SU-DHL-6 (cell line): ENCODE data around the gene SPSB1.

ENCODE experiments used
- H2AFZ ChIP-seq: fragments of 200-600 bp; sonication (generic); 2 replicates; pipeline ENCODE4 v1.6.1; 2014; ENCODE audit warnings: low read depth, mild to moderate bottlenecking, moderate library complexity, mixed read lengths, antibody characterized with exemption, low read length; ENCODE audit not compliant: severe bottlenecking
- H3F3A ChIP-seq: fragments of 200-600 bp; shearing (Covaris generic); 2 replicates; pipeline ENCODE4 v1.6.0; 2016; ENCODE audit warnings: antibody characterized with exemption, mild to moderate bottlenecking; ENCODE audit not compliant: insufficient read depth
- H3K27ac ChIP-seq: fragments of 200-600 bp; sonication (generic); 2 replicates; pipeline ENCODE4 v1.5.1; 2016; ENCODE audit warnings: low read depth, mild to moderate bottlenecking, low read length, moderate library complexity, mixed read lengths
- H3K27me3 ChIP-seq: fragments of 200-600 bp; sonication (generic), shearing (Covaris generic); 2 replicates; pipeline ENCODE4 v1.6.0; 2014; ENCODE audit warnings: mild to moderate bottlenecking, low read length
- H3K36me3 ChIP-seq: fragments of 200-600 bp; sonication (generic); 2 replicates; pipeline ENCODE4 v1.6.1; 2014; ENCODE audit warnings: mild to moderate bottlenecking, low read length, mixed read lengths
- H3K4me2 ChIP-seq: fragments of 300-600, 200-600 bp; shearing (Covaris generic), sonication (generic); 2 replicates; pipeline ENCODE4 v1.6.0; 2014; ENCODE audit warnings: low read length, low read depth, mild to moderate bottlenecking; ENCODE audit not compliant: poor library complexity, severe bottlenecking
- H3K4me3 ChIP-seq: fragments of 200-600 bp; sonication (generic); 2 replicates; pipeline ENCODE4 v1.5.1; 2014; ENCODE audit warnings: antibody characterized with exemption, low read length, mild to moderate bottlenecking, mixed read lengths; ENCODE audit not compliant: insufficient read depth, poor library complexity, severe bottlenecking
- H3K79me2 ChIP-seq: fragments of 200-600 bp; sonication (generic); 2 replicates; pipeline ENCODE4 v1.6.1; 2014; ENCODE audit warnings: mild to moderate bottlenecking, low read length, moderate library complexity; ENCODE audit not compliant: insufficient read depth
- H3K9ac ChIP-seq: fragments of 200-600 bp; sonication (generic); 2 replicates; pipeline ENCODE4 v1.7.0; 2014; ENCODE audit warnings: mild to moderate bottlenecking, low read length
- H3K9me2 ChIP-seq: fragments of 200-600 bp; sonication (generic); replicated peaks from 2 replicates; pipeline ENCODE4 v1.6.1; 2014; ENCODE audit warnings: low read length; ENCODE audit not compliant: insufficient read depth
- H3K9me3 ChIP-seq: fragments of 200-600 bp; sonication (generic); 2 replicates; pipeline ENCODE4 v1.6.1; 2014; ENCODE audit warnings: low read length, mixed read lengths; ENCODE audit not compliant: insufficient read depth
- H4K20me1 ChIP-seq: fragments of 200-600 bp; sonication (generic); 2 replicates; pipeline ENCODE4 v1.6.1; 2014; ENCODE audit warnings: low read depth, mild to moderate bottlenecking, antibody characterized with exemption, low read length, moderate library complexity, mixed read lengths
- EZH2phosphoT487 ChIP-seq: fragments of 200-600 bp; sonication (generic), shearing (Covaris generic); conservative IDR thresholded peaks from 2 replicates; pipeline ENCODE4 v1.6.1; 2018; ENCODE audit warnings: mild to moderate bottlenecking, antibody characterized with exemption, low read length, moderate library complexity, mixed read lengths
- TF ChIP-seq, protein P1 (sequence below): fragments of 200-600 bp; sonication (generic); IDR thresholded peaks from one replicate; pipeline ENCODE4 v1.5.1; 2017; ENCODE audit warnings: antibody characterized with exemption, mild to moderate bottlenecking, low read length, moderate library complexity; ENCODE audit not compliant: insufficient read depth, poor library complexity, severe bottlenecking

SPSB1 gene

GRCh38 chr1:9312168-9312720 lies 19.6 kb downstream of the SPSB1 start:
- Histone ChIP-seq H4K20me1 (no peaks in the 10 kb centered on the region), H3K9me3 (no peaks in the 10 kb centered on the region), H3K27me3 (no peaks in the 10 kb centered on the region), H3F3A (no peaks in the 10 kb centered on the region), H3K4me3 (no peak overlapping the region), H2AFZ (no peak overlapping the region), H3K9me2 (no peaks in the 10 kb centered on the region), H3K27ac (no peak overlapping the region), H3K79me2 (no peaks in the 10 kb centered on the region), H3K9ac (no peak overlapping the region), H3K36me3 (no peaks in the 10 kb centered on the region), H3K4me2 (no peak overlapping the region)
- no peak for TF ChIP-seq EZH2phosphoT487
- TF ChIP-seq, protein P1, sequence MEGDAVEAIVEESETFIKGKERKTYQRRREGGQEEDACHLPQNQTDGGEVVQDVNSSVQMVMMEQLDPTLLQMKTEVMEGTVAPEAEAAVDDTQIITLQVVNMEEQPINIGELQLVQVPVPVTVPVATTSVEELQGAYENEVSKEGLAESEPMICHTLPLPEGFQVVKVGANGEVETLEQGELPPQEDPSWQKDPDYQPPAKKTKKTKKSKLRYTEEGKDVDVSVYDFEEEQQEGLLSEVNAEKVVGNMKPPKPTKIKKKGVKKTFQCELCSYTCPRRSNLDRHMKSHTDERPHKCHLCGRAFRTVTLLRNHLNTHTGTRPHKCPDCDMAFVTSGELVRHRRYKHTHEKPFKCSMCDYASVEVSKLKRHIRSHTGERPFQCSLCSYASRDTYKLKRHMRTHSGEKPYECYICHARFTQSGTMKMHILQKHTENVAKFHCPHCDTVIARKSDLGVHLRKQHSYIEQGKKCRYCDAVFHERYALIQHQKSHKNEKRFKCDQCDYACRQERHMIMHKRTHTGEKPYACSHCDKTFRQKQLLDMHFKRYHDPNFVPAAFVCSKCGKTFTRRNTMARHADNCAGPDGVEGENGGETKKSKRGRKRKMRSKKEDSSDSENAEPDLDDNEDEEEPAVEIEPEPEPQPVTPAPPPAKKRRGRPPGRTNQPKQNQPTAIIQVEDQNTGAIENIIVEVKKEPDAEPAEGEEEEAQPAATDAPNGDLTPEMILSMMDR: no peak

- H3K36me3 ChIP-seq: no peaks in the 10 kb centered on the region
- no peak overlapping the region for H3K4me3 ChIP-seq
- no peak overlapping the region for H2AFZ ChIP-seq
- H3K27me3 ChIP-seq: no peaks in the 10 kb centered on the region
- no peaks in the 10 kb centered on the region for H4K20me1 ChIP-seq
- H3F3A ChIP-seq: no peaks in the 10 kb centered on the region
- no peak for TF ChIP-seq EZH2phosphoT487
- TF ChIP-seq, protein P1: no peak
- no peak overlapping the region for H3K27ac ChIP-seq
- H3K9ac ChIP-seq: no peak overlapping the region
- no peaks in the 10 kb centered on the region for H3K79me2 ChIP-seq
- H3K9me3 ChIP-seq: no peaks in the 10 kb centered on the region
- H3K9me2 ChIP-seq: no peaks in the 10 kb centered on the region
- no peak overlapping the region for H3K4me2 ChIP-seq
Measured at GRCh38 chr1:9313576-9313975, 20.9 kb downstream of the SPSB1 start.

DNA sequence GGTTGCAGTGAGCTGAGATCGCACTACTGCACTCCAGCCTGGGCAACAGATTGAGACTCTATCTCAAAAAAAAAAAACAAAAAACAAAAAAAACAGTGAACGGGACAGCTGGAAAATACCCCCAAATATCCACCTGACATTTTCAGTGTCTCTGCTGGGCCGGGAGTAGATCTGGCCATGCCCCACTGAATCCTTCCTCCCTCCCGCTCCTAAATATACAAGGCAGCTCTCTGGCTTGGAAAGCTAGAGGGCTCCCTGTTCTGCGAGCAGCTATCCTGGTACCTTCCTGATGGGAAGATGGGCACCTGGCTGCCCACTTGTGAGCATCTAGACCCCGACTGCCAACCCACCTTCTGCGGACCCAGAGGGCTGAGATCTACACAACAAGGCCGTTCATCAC lies 21.4 kb downstream of the SPSB1 start:
- Histone ChIP-seq H3K4me2 (no peak overlapping the region), H3F3A (no peaks in the 10 kb centered on the region), H3K9ac (no peak overlapping the region), H3K27ac (no peak overlapping the region), H3K4me3 (no peak overlapping the region), H3K79me2 (no peaks in the 10 kb centered on the region), H3K36me3 (no peaks in the 10 kb centered on the region), H3K27me3 (no peaks in the 10 kb centered on the region), H4K20me1 (no peaks in the 10 kb centered on the region), H3K9me3 (no peaks in the 10 kb centered on the region), H2AFZ (no peak overlapping the region), H3K9me2 (no peaks in the 10 kb centered on the region)
- no peak for TF ChIP-seq EZH2phosphoT487
- TF ChIP-seq, protein P1: no peak
